ENCODE results near the gene PEX3.

Gene PEX3

DNA sequence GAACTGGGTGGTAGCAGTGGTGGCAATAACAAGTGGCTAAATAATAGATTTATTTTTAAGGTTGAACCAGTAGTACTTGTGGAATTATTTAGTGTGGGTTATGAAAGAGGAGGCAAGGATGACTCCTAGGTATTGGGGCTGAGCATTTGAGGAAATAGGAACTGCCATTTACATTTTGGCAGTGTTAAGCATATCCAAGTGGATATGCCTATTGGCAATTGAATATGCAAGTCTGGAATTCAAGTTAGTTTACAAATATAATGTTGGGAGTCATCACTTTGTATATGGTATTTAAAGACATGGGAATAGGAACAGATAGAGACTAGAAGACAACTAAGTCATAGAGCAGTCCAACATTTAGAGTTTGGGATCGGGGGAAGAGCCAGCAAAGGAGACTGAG is 25.9 kb downstream of the PEX3 start (continued):
- TF ChIP-seq ZFP30 (CRISPR knock-in tag; IDR thresholded peaks at IDR 0.05) (no peak), GLIS3 (CRISPR knock-in tag; IDR thresholded peaks at IDR 0.05) (no peak), OSR1 (CRISPR knock-in tag; IDR thresholded peaks at IDR 0.05) (no peak), CSDC2 (CRISPR knock-in tag; IDR thresholded peaks at IDR 0.05) (no peak), TCF4 (CRISPR knock-in tag; IDR thresholded peaks at IDR 0.05; ENCODE audit: borderline replicate concordance) (no peak), PPARA (CRISPR knock-in tag; IDR thresholded peaks at IDR 0.05; ENCODE audit: borderline replicate concordance) (no peak), ZC3H10 (CRISPR knock-in tag; IDR thresholded peaks at IDR 0.05) (no peak)

DNA sequence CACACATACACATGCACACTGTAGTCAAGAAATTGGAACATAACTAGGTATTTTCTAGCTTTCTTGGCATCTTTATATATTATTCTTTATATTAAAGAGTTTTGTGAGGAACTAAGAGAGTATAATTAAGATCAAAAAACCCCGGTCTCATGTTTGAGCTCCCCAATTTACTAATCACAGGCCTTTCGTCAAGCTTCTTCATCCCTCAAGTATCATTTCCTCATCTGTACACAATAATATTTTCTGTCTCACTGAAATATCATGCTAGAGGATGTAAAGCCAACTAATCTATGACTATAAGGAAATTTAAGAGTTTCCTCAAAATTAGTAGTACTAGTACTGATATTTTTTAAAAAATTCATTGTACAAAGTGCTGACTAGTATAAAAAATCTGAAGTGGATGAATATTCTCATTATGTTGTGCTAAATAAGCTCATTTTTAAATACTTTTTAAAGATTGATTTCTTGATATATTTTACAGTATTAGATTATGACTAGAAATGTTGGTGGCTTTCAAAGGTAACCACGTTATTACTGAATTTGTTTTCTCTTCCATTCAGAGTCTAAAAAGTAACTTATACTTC is 28.0 kb downstream of the PEX3 start:
- ATAC-seq: no peak
- TF ChIP-seq TOX (CRISPR knock-in tag; IDR thresholded peaks at IDR 0.05; ENCODE audit: borderline replicate concordance) (no peak), GLIS3 (CRISPR knock-in tag; IDR thresholded peaks at IDR 0.05) (no peak), CSRNP3 (CRISPR knock-in tag; IDR thresholded peaks at IDR 0.05) (no peak), ZNF565 (CRISPR knock-in tag; conservative IDR thresholded peaks at IDR 0.05; ENCODE audit: low read depth) (no peak), ZNF70 (CRISPR knock-in tag; IDR thresholded peaks at IDR 0.05) (no peak), ESRRG (CRISPR knock-in tag; IDR thresholded peaks at IDR 0.05) (no peak), ZC3H10 (CRISPR knock-in tag; IDR thresholded peaks at IDR 0.05) (no peak)

DNA sequence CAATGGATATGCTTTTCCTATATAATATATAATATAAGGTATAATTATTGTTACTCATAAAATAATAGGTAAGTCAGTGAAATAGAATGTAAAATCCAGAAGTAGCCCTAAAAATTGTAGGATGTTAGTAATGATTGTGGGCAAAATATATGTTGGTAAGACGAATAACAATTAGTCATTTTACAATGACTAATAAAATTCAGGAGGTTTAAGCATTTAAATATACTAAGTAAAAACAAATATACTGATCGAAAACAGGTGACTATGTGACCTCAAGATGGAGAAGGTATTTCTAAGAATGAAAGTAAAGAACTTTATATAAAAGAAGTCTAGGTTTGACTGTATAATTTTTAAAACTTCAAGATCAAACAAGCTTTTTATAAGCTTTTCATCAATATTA is 32.0 kb downstream of the PEX3 start:
- TF ChIP-seq ZNF70 (CRISPR knock-in tag; IDR thresholded peaks at IDR 0.05): no peak
- TF ChIP-seq ZFP3 (CRISPR knock-in tag; IDR thresholded peaks at IDR 0.05): no peak
- ATAC-seq: no peak

GRCh38 chr6:143485967-143486366 is 35.4 kb downstream of the PEX3 start:
- no peak for TF ChIP-seq ZC3H10 (CRISPR knock-in tag; IDR thresholded peaks at IDR 0.05)
- no peak for TF ChIP-seq RARB (CRISPR knock-in tag; IDR thresholded peaks at IDR 0.05)
- TF ChIP-seq ZNF8 (CRISPR knock-in tag; IDR thresholded peaks at IDR 0.05): no peak
- TF ChIP-seq BACH2 (CRISPR knock-in tag; IDR thresholded peaks at IDR 0.05; ENCODE audit: borderline replicate concordance): no peak
- TF ChIP-seq ISL1 (CRISPR knock-in tag; IDR thresholded peaks at IDR 0.05): no peak
- TF ChIP-seq CSRNP3 (CRISPR knock-in tag; IDR thresholded peaks at IDR 0.05): no peak
- no peak for TF ChIP-seq TOX (CRISPR knock-in tag; IDR thresholded peaks at IDR 0.05; ENCODE audit: borderline replicate concordance)
- no peak for TF ChIP-seq ZFP3 (CRISPR knock-in tag; IDR thresholded peaks at IDR 0.05)
- TF ChIP-seq ZNF70 (CRISPR knock-in tag; IDR thresholded peaks at IDR 0.05): no peak
- no peak for TF ChIP-seq ESRRG (CRISPR knock-in tag; IDR thresholded peaks at IDR 0.05)
- TF ChIP-seq ZNF565 (CRISPR knock-in tag; conservative IDR thresholded peaks at IDR 0.05; ENCODE audit: low read depth): no peak
- TF ChIP-seq, protein P1, sequence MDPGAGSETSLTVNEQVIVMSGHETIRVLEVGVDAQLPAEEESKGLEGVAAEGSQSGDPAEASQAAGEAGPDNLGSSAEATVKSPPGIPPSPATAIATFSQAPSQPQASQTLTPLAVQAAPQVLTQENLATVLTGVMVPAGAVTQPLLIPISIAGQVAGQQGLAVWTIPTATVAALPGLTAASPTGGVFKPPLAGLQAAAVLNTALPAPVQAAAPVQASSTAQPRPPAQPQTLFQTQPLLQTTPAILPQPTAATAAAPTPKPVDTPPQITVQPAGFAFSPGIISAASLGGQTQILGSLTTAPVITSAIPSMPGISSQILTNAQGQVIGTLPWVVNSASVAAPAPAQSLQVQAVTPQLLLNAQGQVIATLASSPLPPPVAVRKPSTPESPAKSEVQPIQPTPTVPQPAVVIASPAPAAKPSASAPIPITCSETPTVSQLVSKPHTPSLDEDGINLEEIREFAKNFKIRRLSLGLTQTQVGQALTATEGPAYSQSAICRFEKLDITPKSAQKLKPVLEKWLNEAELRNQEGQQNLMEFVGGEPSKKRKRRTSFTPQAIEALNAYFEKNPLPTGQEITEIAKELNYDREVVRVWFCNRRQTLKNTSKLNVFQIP (CRISPR knock-in tag; IDR thresholded peaks at IDR 0.05; ENCODE audit: borderline replicate concordance, low read depth): no peak
- TF ChIP-seq ARNTL (CRISPR knock-in tag; IDR thresholded peaks at IDR 0.05; ENCODE audit: borderline replicate concordance, low read depth): no peak
- TF ChIP-seq SNAI2 (CRISPR knock-in tag; IDR thresholded peaks at IDR 0.05): no peak
- TF ChIP-seq, protein P2, sequence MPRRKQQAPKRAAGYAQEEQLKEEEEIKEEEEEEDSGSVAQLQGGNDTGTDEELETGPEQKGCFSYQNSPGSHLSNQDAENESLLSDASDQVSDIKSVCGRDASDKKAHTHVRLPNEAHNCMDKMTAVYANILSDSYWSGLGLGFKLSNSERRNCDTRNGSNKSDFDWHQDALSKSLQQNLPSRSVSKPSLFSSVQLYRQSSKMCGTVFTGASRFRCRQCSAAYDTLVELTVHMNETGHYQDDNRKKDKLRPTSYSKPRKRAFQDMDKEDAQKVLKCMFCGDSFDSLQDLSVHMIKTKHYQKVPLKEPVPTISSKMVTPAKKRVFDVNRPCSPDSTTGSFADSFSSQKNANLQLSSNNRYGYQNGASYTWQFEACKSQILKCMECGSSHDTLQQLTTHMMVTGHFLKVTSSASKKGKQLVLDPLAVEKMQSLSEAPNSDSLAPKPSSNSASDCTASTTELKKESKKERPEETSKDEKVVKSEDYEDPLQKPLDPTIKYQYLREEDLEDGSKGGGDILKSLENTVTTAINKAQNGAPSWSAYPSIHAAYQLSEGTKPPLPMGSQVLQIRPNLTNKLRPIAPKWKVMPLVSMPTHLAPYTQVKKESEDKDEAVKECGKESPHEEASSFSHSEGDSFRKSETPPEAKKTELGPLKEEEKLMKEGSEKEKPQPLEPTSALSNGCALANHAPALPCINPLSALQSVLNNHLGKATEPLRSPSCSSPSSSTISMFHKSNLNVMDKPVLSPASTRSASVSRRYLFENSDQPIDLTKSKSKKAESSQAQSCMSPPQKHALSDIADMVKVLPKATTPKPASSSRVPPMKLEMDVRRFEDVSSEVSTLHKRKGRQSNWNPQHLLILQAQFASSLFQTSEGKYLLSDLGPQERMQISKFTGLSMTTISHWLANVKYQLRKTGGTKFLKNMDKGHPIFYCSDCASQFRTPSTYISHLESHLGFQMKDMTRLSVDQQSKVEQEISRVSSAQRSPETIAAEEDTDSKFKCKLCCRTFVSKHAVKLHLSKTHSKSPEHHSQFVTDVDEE (CRISPR knock-in tag; IDR thresholded peaks at IDR 0.05): no peak
- no peak for ATAC-seq

Measured in SK-N-SH treated with all-trans-retinoic acid at 6 μM for 48 hours (cell line).